ENCODE measurements around the gene HDAC6. TPM values are rescaled to one million over a fixed set of nuclear protein-coding genes. Genes with fewer than 3 reads are reported as not detected.
"Not testable (repeated sequence)": the region's sequence is repeated elsewhere in the genome, so short reads cannot be mapped to it uniquely, and the experiment has no call there.

The HDAC6 gene
- total RNA-seq, 4 donors from 2014 or later, result 67.3 to 129 (median 93.2) TPM

DNA sequence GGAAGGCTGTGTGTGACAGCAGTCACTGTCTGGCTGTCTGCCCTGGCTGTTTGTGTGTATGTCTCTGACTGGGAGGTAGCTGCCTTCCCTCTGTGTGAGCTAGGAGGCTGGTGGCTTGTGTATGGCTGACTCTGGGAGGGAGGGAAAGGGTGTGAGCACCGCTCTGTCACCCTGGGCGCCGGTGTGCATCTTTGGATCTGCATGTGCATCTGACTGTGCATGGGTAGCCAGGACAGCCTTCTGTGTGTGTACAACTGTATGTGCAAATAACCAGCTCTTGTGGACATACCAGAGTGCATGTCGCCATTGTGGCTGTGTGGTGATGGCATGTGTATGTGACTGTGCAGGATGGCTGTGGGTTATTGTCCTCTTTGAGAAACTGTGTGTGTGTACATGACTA lies 17.0 kb downstream of the HDAC6 start:
- H3K4me1 ChIP-seq, result no peaks in the 10 kb centered on the region
- H3K9me3 ChIP-seq, result no peaks in the 10 kb centered on the region
- peaks cover 41% of the 10 kb centered on the region for H3K36me3 ChIP-seq
- no peaks in the 10 kb centered on the region for H3K27me3 ChIP-seq
- WGBS, result 100% methylated on average over 1 of the region's 4 CpGs
- no peak for DNase-seq (ENCODE audit: low spot score in 2 of 2)
- no peak overlapping the region for H3K4me3 ChIP-seq
- no peak for TF ChIP-seq EP300 (IDR thresholded peaks at IDR 0.05)
- no peak for TF ChIP-seq POLR2A (IDR thresholded peaks at IDR 0.05)
- no peak for TF ChIP-seq POLR2AphosphoS5 (IDR thresholded peaks at IDR 0.05)
- TF ChIP-seq, protein P1, sequence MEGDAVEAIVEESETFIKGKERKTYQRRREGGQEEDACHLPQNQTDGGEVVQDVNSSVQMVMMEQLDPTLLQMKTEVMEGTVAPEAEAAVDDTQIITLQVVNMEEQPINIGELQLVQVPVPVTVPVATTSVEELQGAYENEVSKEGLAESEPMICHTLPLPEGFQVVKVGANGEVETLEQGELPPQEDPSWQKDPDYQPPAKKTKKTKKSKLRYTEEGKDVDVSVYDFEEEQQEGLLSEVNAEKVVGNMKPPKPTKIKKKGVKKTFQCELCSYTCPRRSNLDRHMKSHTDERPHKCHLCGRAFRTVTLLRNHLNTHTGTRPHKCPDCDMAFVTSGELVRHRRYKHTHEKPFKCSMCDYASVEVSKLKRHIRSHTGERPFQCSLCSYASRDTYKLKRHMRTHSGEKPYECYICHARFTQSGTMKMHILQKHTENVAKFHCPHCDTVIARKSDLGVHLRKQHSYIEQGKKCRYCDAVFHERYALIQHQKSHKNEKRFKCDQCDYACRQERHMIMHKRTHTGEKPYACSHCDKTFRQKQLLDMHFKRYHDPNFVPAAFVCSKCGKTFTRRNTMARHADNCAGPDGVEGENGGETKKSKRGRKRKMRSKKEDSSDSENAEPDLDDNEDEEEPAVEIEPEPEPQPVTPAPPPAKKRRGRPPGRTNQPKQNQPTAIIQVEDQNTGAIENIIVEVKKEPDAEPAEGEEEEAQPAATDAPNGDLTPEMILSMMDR (IDR thresholded peaks at IDR 0.05), result no peak
- no peak overlapping the region for H3K27ac ChIP-seq

DNA sequence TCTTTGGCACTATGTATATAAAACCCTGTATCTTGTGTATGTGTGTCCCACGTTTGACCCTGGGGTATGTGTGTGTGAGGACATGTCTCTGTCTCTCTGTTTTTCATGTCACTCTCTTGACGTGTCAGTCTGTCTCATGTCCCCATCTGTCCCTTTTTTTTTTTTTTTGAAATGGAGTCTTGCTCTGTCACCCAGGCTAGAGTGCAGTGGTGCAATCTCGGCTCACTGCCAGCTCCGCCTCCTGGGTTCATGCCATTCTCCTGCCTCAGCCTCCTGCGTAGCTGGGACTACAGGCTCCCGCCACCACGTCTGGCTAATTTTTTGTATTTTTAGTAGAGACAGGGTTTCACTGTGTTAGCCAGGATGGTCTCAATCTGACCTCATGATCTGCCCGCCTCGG lies 17.5 kb downstream of the HDAC6 start:
- H3K36me3 ChIP-seq, result peaks cover 44% of the 10 kb centered on the region
- not testable (repeated sequence) for DNase-seq (ENCODE audit: low spot score in 2 of 2); H3K4me3 ChIP-seq; H3K27ac ChIP-seq; H3K4me1 ChIP-seq; H3K27me3 ChIP-seq; H3K9me3 ChIP-seq
- WGBS, result 89% methylated on average over 9 of the region's 9 CpGs

DNA sequence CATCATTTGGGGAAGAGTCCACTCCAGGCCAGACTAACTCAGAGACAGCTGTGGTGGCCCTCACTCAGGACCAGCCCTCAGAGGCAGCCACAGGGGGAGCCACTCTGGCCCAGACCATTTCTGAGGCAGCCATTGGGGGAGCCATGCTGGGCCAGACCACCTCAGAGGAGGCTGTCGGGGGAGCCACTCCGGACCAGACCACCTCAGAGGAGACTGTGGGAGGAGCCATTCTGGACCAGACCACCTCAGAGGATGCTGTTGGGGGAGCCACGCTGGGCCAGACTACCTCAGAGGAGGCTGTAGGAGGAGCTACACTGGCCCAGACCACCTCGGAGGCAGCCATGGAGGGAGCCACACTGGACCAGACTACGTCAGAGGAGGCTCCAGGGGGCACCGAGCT lies 21.2 kb downstream of the HDAC6 start:
- peaks cover 30% of the 10 kb centered on the region for H3K36me3 ChIP-seq
- H3K27me3 ChIP-seq, result peaks cover 2% of the 10 kb centered on the region
- no peak overlapping the region for H3K4me3 ChIP-seq
- no peak for DNase-seq (ENCODE audit: low spot score in 2 of 2)
- H3K27ac ChIP-seq, result no peak overlapping the region
- 89% methylated on average over 3 of the region's 6 CpGs for WGBS
- H3K4me1 ChIP-seq, result no peaks in the 10 kb centered on the region
- H3K9me3 ChIP-seq, result no peaks in the 10 kb centered on the region
- TF ChIP-seq, protein P1 (IDR thresholded peaks at IDR 0.05), result no peak
- TF ChIP-seq POLR2A (IDR thresholded peaks at IDR 0.05) (no peak), EP300 (IDR thresholded peaks at IDR 0.05) (no peak), POLR2AphosphoS5 (IDR thresholded peaks at IDR 0.05) (no peak)

DNA sequence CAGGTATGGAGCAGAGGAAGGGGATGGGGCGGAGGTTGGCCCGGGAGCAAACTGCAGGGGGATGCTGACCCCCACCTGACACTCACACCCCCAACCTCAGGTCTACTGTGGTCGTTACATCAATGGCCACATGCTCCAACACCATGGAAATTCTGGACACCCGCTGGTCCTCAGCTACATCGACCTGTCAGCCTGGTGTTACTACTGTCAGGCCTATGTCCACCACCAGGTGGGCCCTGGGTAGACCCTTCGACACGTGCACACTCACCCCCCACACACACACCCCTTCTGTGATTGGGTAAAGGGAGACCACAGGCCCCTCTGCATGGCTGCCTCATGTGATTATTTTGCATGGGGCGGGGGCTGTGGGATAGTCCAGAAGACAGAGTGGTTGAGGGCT lies 22.2 kb downstream of the HDAC6 start:
- TF ChIP-seq EP300 (IDR thresholded peaks at IDR 0.05), result no peak
- TF ChIP-seq, protein P1 (IDR thresholded peaks at IDR 0.05), result no peak
- no peak for TF ChIP-seq POLR2AphosphoS5 (IDR thresholded peaks at IDR 0.05)
- no peak for TF ChIP-seq POLR2A (IDR thresholded peaks at IDR 0.05)
- Histone ChIP-seq H3K4me3 (no peak overlapping the region), H3K4me1 (no peaks in the 10 kb centered on the region), H3K9me3 (no peaks in the 10 kb centered on the region), H3K36me3 (peaks cover 30% of the 10 kb centered on the region), H3K27me3 (peaks cover 2% of the 10 kb centered on the region), H3K27ac (no peak overlapping the region)
- DNase-seq (ENCODE audit: low spot score in 2 of 2), result no peak
- 95% methylated on average over 4 of the region's 8 CpGs for WGBS

DNA sequence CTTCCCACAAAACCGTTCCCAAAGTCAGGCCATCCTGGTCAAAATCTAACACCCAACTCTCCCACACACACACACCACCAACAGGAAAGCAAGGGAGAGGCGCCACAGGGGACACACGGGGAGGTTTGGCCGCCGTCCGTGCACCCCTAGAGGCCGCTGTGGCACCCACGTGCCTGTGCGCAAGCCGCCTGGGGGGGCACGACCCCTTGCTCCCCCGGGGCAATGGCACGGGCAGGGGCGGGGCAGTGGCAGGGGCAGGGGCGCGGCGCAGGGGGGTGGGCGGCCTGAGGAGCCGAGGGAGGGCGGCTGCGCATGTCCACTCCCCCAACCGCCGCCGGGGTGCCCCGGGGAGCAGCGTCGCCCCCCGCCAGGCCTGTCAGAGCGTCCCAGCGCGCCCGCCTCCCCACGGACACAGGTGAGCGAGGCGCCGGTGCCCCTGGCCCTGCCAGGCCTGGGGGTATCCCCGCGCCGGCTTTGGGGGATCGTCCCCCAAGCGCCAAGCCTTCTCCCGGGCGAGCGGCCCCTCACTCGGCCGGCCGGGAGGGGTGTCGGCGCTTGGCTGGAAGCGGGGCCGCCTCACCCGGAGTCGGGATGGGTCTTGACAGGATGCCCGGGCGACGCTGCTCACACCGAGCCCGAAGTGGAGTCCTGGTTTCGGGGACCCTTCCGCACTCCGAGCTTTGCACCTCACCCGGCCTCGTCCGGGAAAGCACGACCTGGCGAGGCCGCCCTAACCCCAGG lies 24.4 kb downstream of the HDAC6 start, which contains the start of gene ERAS:
Gene ERAS, plus strand, starts transcription at position 379 of the 741 bp plus-strand sequence. CDS start 2,611 bp downstream, outside the sequence.
- Histone ChIP-seq H3K9me3 (no peaks in the 10 kb centered on the region), H3K36me3 (peaks cover 25% of the 10 kb centered on the region), H3K4me3 (no peak within 1 kb of the TSS), H3K27me3 (peaks cover 7% of the 10 kb centered on the region), H3K4me1 (no peaks in the 10 kb centered on the region), H3K27ac (no peak within 1 kb of the TSS)
- TF ChIP-seq EP300 (IDR thresholded peaks at IDR 0.05), result no peak
- no peak for TF ChIP-seq POLR2AphosphoS5 (IDR thresholded peaks at IDR 0.05)
- TF ChIP-seq, protein P1 (IDR thresholded peaks at IDR 0.05), result no peak
- DNase-seq (ENCODE audit: low spot score in 2 of 2), result no peak
- 48% methylated on average over 9 of the region's 67 CpGs for WGBS

Data from suprapubic skin (tissue), 4 donors.